GM19099 (cell line): ENCODE measurements around the gene EGFR.

Experiments
- POLR2A ChIP-seq: IDR thresholded peaks from 3 replicates; pipeline ENCODE4 v1.6.1; 2011; ENCODE audit warnings: low read depth; ENCODE audit not compliant: insufficient read length; ENCODE audit errors: extremely low read depth

The EGFR gene

DNA sequence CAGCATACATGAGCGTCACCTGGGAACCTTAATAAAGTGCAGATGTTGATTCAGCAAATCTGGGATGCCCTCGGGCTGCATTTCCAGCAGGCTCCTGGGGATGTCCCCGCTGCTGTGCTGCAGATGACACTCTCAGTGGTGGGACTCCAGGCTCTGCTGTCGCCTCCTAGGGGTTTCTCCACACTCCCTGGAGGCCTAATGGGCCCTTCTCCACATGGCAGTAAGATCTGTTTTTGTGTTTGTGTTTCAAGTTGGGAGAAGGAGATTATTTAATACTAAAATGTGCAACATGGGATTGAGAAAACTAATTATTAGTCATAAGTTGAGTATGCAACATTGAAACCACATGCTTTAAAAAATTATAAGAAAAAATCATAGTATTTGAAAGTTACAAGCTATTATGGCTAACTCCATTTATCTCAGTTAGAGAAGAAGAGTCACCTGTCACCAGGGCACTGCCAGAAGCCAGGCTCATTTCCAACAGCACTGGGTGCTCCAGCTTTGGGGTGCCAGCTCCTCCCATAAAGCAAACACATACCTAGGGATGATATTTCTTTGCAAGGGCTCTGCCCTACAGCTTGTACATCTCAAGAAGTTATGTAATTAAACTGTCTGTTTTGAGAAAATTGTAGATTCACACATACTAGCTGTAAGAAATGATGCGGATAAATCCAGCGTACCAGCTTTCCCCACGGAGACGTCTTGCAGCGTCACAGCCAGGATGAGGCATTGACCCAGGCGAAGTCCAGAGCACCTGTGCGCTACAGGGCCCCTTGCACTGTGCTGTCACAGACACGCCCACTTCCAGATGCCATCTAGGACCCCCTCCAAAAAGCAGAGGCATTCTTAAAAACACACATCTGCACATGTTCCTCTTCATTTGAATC, 106.4 kb downstream of the EGFR start:
- no peak for TF ChIP-seq POLR2A

DNA sequence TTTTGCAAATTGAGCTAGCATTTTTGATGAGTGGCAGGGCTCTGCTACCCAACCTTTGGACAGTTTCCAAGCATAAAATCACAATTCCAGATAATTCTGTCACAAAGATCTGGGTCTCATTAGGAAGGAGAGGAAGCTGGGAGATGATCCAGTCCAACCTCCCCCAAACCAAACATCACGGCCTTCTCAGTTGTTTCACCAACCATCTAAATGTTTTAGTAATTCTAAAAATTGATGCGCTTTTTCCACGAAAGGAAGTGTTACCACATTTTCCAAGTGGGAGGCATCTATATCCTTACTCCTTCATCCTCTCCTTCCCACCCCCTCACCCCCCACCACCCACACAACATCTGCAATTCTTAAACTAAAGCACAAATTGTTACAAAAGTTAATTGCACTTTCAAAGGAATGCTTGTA, 108.3 kb downstream of the EGFR start:
- TF ChIP-seq POLR2A, result no peak

GRCh38 chr7:55127622-55128081, 108.8 kb downstream of the EGFR start:
- TF ChIP-seq POLR2A, result no peak

DNA sequence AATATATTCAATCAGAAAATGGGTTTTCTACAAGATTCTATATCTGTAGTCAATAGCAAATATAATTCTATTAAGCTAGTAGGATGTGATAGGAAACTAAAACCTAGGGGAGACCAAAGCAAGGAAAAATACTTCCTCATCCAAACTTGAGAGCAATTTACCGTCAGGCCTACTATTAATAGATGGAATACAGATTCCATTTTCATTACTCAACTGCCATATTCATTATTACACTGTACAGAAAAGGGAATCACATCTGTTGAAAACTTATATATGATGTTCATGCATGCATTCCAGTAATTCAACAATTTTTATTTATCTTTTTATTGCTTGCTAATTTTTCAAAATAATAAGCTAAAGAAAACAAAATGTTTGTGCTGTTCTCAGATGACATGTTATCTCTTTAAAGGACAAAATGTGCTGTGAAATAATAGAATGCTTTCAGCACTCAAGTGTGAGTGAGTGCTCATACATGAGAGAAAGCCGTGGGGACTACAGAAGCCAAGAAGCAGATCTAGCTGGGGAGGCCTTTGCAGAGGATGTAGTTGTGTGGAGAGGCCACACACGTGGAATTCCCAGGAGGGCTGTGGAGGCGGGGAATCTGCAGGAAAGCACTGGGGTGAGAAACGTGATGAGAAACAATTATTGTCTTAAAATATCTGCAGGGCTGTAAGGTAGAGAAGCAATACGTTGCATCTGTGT, 110.0 kb downstream of the EGFR start:
- no peak for TF ChIP-seq POLR2A

DNA sequence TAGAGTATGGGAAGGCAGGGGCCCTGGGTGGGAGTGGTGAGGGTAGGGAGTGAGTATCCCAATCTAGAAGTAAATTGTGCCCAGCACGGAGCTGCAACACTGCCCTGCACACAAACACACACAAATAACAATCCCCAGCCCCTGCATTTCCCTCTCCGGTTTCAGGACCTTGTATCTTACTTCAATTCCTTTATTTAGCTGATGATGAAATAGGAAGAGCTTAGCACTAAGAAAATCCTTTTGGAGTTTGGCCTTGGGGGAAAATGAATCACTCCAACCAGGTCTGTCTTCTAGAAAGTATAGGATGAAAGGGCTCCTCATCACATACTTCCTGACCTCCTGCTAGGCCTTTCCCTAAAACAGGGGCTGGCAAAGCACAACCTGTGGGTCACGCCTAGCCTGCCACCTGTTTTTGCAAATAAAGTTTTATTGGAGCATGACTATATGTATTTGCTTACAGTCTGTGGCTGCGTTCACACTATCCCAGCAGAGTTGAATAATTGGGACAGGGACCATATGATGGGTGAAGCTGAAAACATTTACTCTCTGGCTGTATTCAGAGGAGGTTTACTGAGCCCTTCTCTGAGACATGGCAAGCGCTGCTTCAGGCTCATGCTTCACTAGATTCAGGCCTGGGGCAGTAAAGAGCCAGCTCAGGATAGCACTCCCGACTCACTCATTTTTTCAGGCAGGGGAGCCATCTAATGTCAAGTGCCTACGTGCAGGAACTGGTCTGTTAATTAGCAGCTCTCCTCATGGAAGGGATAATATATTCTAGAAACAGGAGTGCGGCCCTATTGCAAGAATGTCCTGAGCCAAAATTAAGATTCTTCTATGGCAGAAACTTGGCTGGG, 111.0 kb downstream of the EGFR start:
- TF ChIP-seq POLR2A, result no peak

GRCh38 chr7:55130395-55131141, 111.8 kb downstream of the EGFR start:
- no peak for TF ChIP-seq POLR2A

DNA sequence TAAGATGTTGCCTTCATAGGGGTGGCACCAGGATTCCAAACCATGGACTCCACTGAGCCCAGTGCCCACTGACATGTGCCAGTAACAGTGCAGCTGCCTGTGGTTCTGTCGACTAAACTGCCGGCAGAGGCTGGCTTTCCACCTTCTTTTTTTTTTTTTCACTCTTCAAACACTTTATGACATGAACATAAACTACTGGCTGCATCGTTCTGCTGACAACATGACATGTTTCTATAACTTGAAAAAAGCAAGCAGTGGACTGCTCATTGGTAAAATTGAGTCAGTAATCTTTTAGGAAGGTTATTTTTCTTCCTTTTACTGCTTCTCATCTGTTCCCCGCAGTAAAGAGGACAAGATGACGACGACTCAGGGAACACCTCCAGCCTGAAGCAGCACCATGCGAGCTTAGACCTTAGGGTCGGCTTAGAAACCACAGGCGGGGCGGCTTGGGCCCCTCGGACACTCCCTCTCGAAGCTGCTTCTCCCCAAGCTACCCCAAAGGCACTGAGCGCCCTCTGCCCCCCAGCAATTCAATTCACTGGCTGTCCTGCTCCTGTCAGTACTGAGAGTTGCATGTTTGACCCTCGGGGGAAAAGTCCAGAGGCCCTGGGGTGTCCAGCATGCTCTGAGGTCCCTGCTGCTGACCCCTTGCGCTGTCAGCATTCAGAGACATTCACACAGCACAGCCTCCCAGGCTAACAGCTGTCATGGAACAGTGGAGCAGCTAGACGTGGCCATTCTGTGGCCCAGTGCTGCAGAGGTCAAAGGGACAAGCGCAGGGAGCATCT, 112.5 kb downstream of the EGFR start:
- no peak for TF ChIP-seq POLR2A

GRCh38 chr7:55132550-55132889, 113.7 kb downstream of the EGFR start:
- no peak for TF ChIP-seq POLR2A

DNA sequence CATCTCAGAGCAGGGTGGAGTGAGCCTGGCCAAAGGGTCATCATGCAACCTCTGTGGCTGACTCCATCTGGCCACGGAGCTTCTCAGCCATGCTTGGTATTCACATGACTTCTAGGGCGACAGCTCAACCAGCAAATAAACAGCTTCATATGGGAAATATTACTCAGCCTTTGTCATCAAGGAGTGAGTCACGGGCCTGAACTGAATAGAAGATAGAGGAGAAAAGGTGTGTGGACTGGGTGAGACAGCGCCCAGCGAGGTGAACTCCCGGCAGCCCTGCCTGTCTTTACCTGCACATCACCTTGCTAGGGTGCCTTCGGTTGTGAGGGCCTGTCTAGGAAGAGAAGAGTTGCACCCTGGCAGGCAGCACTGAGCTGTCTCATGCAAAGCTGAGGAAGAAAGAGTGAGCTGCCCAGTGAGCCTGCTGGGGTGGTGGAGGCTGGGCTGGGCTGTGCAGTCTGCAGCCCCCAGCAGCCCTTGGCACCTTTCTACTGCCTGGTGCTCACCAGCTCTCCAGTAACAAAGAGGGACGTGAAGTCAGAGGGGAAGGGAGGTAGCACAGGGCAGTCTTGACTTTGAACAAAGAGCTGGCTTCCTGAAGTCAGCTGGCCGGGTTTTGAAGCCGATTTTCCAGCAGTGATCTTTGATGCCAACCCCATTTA, 114.2 kb downstream of the EGFR start:
- TF ChIP-seq POLR2A, result no peak

- no peak for TF ChIP-seq POLR2A
These were observed 115.0 kb downstream of the EGFR start for GRCh38 chr7:55133630-55134358.

GRCh38 chr7:55134359-55134725, 115.5 kb downstream of the EGFR start:
- TF ChIP-seq POLR2A, result no peak

DNA sequence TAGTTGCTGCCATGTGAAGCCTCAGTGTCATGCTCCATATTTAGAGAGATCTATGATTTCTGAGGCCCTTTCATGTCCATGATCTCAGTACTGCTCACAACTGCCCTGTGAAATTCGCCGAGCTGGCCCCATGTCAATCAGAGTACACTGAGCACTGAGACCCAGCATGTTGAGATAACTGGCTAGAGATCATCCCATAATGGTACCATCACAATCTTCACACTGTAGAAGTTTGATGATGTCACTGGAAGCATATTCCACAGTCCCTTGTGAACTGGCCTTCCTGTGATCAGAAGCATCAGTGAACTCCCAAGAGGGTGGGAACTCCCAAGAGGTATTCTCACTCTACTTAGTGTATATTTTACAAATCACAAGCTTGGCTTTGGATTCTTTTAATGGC, 116.0 kb downstream of the EGFR start:
- no peak for TF ChIP-seq POLR2A

DNA sequence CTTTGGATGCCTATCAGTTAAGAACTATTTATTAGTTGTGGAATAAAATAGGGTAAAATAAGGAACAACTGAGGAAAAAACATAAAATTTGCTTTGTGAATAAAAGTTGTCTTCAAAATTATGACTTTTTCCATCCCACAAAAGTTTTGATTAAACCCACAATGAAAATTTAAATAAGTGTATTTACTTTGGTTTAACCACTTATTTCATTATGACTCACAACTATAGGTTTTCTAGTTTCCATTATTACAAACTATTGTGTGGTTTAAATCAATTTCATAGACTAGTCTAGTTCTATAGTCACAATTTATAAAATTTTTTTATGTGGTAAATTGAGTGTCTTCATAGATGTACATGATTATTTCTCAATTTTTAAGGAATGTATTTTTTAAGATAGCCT, 116.6 kb downstream of the EGFR start:
- no peak for TF ChIP-seq POLR2A
